ENCODE data around the gene TAPT1.

Gene TAPT1

GRCh38 chr4:16168144-16168543 is 58.1 kb downstream of the TAPT1 start:
- no peak for TF ChIP-seq TAF1 (IDR thresholded peaks at IDR 0.05; ENCODE audit: low read depth)
- TF ChIP-seq CREB1 (IDR thresholded peaks at IDR 0.05; ENCODE audit: low read depth): no peak
- TF ChIP-seq MAX (IDR thresholded peaks at IDR 0.05): no peak
- TF ChIP-seq FOXM1 (IDR thresholded peaks at IDR 0.05; ENCODE audit: borderline replicate concordance, low read depth): no peak
- TF ChIP-seq EP300 (IDR thresholded peaks at IDR 0.05; ENCODE audit: borderline replicate concordance): no peak
- no peak for TF ChIP-seq USF1 (IDR thresholded peaks at IDR 0.05)
- no peak for TF ChIP-seq TEAD4 (IDR thresholded peaks at IDR 0.05)
- TF ChIP-seq CEBPB (IDR thresholded peaks at IDR 0.05): no peak
- no peak for TF ChIP-seq TCF12 (IDR thresholded peaks at IDR 0.05; ENCODE audit: low read depth)
- TF ChIP-seq EGR1 (IDR thresholded peaks at IDR 0.05): no peak
- TF ChIP-seq REST (IDR thresholded peaks at IDR 0.05; ENCODE audit: low read depth): no peak
- TF ChIP-seq NFIC (IDR thresholded peaks at IDR 0.05): no peak
- no peak for TF ChIP-seq RAD21 (IDR thresholded peaks at IDR 0.05; ENCODE audit: low read depth)
- no peak for TF ChIP-seq ZBTB7A (IDR thresholded peaks at IDR 0.05; ENCODE audit: low read depth)
- no peak for TF ChIP-seq YY1 (IDR thresholded peaks at IDR 0.05; ENCODE audit: low read depth)

GRCh38 chr4:16165931-16166330 is 60.3 kb downstream of the TAPT1 start:
- TF ChIP-seq TAF1 (IDR thresholded peaks at IDR 0.05; ENCODE audit: low read depth): no peak
- no peak for TF ChIP-seq YY1 (IDR thresholded peaks at IDR 0.05; ENCODE audit: low read depth)
- no peak for TF ChIP-seq CEBPB (IDR thresholded peaks at IDR 0.05)
- no peak for TF ChIP-seq NFIC (IDR thresholded peaks at IDR 0.05)
- TF ChIP-seq MAX (IDR thresholded peaks at IDR 0.05): no peak
- no peak for TF ChIP-seq EGR1 (IDR thresholded peaks at IDR 0.05)

GRCh38 chr4:16162891-16163290 is 63.4 kb downstream of the TAPT1 start:
- TF ChIP-seq EGR1 (IDR thresholded peaks at IDR 0.05) (no peak), EP300 (IDR thresholded peaks at IDR 0.05; ENCODE audit: borderline replicate concordance) (no peak), USF1 (IDR thresholded peaks at IDR 0.05) (no peak), TEAD4 (IDR thresholded peaks at IDR 0.05) (no peak), ZBTB7A (IDR thresholded peaks at IDR 0.05; ENCODE audit: low read depth) (no peak), RAD21 (IDR thresholded peaks at IDR 0.05; ENCODE audit: low read depth) (no peak), TCF12 (IDR thresholded peaks at IDR 0.05; ENCODE audit: low read depth) (no peak), MAX (IDR thresholded peaks at IDR 0.05) (no peak), NFIC (IDR thresholded peaks at IDR 0.05) (no peak), YY1 (IDR thresholded peaks at IDR 0.05; ENCODE audit: low read depth) (no peak), TAF1 (IDR thresholded peaks at IDR 0.05; ENCODE audit: low read depth) (no peak), REST (IDR thresholded peaks at IDR 0.05; ENCODE audit: low read depth) (no peak), CREB1 (IDR thresholded peaks at IDR 0.05; ENCODE audit: low read depth) (no peak), FOXM1 (IDR thresholded peaks at IDR 0.05; ENCODE audit: borderline replicate concordance, low read depth) (no peak), CEBPB (IDR thresholded peaks at IDR 0.05) (no peak)

- TF ChIP-seq USF1 (IDR thresholded peaks at IDR 0.05): no peak
- TF ChIP-seq RAD21 (IDR thresholded peaks at IDR 0.05; ENCODE audit: low read depth): peak; percentile 22; the same call in 1 of the 2 replicates
- no peak for TF ChIP-seq TCF12 (IDR thresholded peaks at IDR 0.05; ENCODE audit: low read depth)
Observed at GRCh38 chr4:16161851-16162408, 64.3 kb downstream of the TAPT1 start.

- no peak for TF ChIP-seq TEAD4 (IDR thresholded peaks at IDR 0.05)
- no peak for TF ChIP-seq USF1 (IDR thresholded peaks at IDR 0.05)
- TF ChIP-seq REST (IDR thresholded peaks at IDR 0.05; ENCODE audit: low read depth): no peak
- TF ChIP-seq EGR1 (IDR thresholded peaks at IDR 0.05): no peak
- no peak for TF ChIP-seq MAX (IDR thresholded peaks at IDR 0.05)
- TF ChIP-seq ZBTB7A (IDR thresholded peaks at IDR 0.05; ENCODE audit: low read depth): no peak
- no peak for TF ChIP-seq TCF12 (IDR thresholded peaks at IDR 0.05; ENCODE audit: low read depth)
- TF ChIP-seq RAD21 (IDR thresholded peaks at IDR 0.05; ENCODE audit: low read depth): no peak
- TF ChIP-seq FOXM1 (IDR thresholded peaks at IDR 0.05; ENCODE audit: borderline replicate concordance, low read depth): no peak
- no peak for TF ChIP-seq TAF1 (IDR thresholded peaks at IDR 0.05; ENCODE audit: low read depth)
- no peak for TF ChIP-seq NFIC (IDR thresholded peaks at IDR 0.05)
- TF ChIP-seq CEBPB (IDR thresholded peaks at IDR 0.05): no peak
- no peak for TF ChIP-seq EP300 (IDR thresholded peaks at IDR 0.05; ENCODE audit: borderline replicate concordance)
- no peak for TF ChIP-seq CREB1 (IDR thresholded peaks at IDR 0.05; ENCODE audit: low read depth)
Observed at GRCh38 chr4:16160457-16160856, 65.8 kb downstream of the TAPT1 start.
